ENCODE measurements around the gene EPC1. TPM values are rescaled to one million over a fixed set of nuclear protein-coding genes. Genes with fewer than 3 reads are reported as not detected.

Gene EPC1
- total and polyA plus RNA-seq, 2 of the 8 experiments (the other 6 are each of a cell fraction or from before 2014, with no cell fraction given) = 23.7 to 42.3 TPM

DNA sequence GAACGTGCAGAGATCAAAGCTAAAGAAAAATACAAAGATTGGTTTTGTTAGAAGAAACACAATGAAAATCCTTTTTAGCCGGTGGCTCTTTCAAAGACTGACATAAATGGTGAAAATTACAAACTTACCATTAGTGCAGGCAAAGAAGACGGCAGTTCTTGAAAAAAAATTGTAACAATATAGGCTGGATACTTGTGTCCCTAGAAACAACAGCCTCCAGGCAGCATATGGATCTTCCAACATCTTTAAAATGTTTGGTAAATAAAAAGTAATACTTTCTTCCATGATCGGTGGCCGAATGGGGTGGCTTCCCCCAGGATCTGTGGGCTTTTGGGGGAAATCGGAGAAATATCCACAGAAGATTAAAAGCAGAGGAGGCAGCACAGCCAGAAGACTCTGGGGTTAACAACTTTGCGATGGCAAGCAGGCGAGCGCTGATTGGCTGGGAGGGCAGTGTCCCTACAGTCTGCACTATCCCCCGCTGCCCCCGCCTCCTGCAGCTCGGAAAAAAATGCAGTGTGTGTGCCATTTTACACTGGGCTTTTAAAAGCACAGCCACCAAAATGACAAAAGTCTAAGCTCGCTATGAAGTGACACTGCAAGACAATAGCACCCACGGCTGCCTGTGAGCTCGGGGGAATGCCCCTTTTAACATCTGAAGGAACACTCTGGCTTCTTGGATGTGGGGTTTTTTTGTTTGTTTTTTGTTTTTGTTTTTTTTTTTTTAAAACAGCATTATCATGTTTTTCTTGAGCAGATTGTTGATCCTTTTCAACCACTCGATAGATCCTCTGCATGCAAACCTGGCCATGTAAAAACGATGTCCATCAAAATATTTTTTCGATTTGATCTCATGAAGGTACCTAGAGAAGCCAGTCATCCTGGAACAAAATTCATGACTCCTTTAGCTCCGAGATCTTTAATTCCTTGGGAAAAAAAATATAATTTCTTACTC lies 31.7 kb upstream of the EPC1 start (continued):
- TF ChIP-seq RXRA (IDR thresholded peaks at IDR 0.05; ENCODE audit: insufficient read depth, low read depth, low read length) (no peak), CBX8 (IDR thresholded peaks at IDR 0.05; ENCODE audit: borderline replicate concordance, low read depth, low read length) (no peak), BRCA1 (IDR thresholded peaks at IDR 0.05; ENCODE audit: low read depth, low read length) (no peak), TBP (IDR thresholded peaks at IDR 0.05; ENCODE audit: low read depth, low read length) (peak; percentile 63; the same call in 1 of the 2 replicates), CHD2 (IDR thresholded peaks at IDR 0.05; ENCODE audit: low read length) (no peak), RNF2 (IDR thresholded peaks at IDR 0.05; ENCODE audit: borderline replicate concordance, low read depth, low read length, missing control alignments, poor library complexity, severe bottlenecking) (no peak), HDAC2 (IDR thresholded peaks at IDR 0.05; ENCODE audit: borderline replicate concordance in 1 of 2, low read depth in 2 of 2, low read length in 2 of 2) (no peak), TCF12 (IDR thresholded peaks at IDR 0.05; ENCODE audit: low read depth, low read length) (no peak), YY1 (IDR thresholded peaks at IDR 0.05; ENCODE audit: low read depth, low read length) (peak; percentile 78), POLR2AphosphoS5 (IDR thresholded peaks at IDR 0.05; ENCODE audit: low read depth, low read length) (peak; percentile 33; the same call in 1 of the 2 replicates), SIN3A (conservative IDR thresholded peaks at IDR 0.05 in 1 of 2, IDR thresholded peaks at IDR 0.05 in 1 of 2; ENCODE audit: low read depth in 1 of 2, low read length in 2 of 2) (peak; percentile 36 to 63; a peak in 1 of 4 replicates), JUND (IDR thresholded peaks at IDR 0.05; ENCODE audit: low read length) (no peak)
- TF ChIP-seq, protein P1, sequence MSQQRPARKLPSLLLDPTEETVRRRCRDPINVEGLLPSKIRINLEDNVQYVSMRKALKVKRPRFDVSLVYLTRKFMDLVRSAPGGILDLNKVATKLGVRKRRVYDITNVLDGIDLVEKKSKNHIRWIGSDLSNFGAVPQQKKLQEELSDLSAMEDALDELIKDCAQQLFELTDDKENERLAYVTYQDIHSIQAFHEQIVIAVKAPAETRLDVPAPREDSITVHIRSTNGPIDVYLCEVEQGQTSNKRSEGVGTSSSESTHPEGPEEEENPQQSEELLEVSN (IDR thresholded peaks at IDR 0.05) = no peak

Data from H1 (cell line).